HG02943 (cell line): ENCODE results near the gene SLC16A12.
"Not testable (repeated sequence)": the region's sequence is repeated elsewhere in the genome, so short reads cannot be mapped to it uniquely, and the experiment has no call there.

Experiments
- ATAC-seq: cut with Tn5 transposase; IDR thresholded peaks from one replicate; pipeline ENCODE4 v1.9.1; 2021; ENCODE audit warnings: mild to moderate bottlenecking, low read depth, moderate library complexity; ENCODE audit not compliant: unreplicated experiment

Gene SLC16A12

GRCh38 chr10:89475591-89475998, 59.8 kb downstream of the SLC16A12 start:
- no peak for ATAC-seq

GRCh38 chr10:89475125-89475524, 60.3 kb downstream of the SLC16A12 start:
- ATAC-seq = no peak

- no peak for ATAC-seq
These were observed 60.9 kb downstream of the SLC16A12 start for GRCh38 chr10:89474452-89474851.

GRCh38 chr10:89471110-89471809, 64.1 kb downstream of the SLC16A12 start:
- no peak for ATAC-seq

- no peak for ATAC-seq
These were observed 64.8 kb downstream of the SLC16A12 start for GRCh38 chr10:89470628-89471027.

- no peak for ATAC-seq
These were observed 65.9 kb downstream of the SLC16A12 start for GRCh38 chr10:89469517-89469916.

- no peak for ATAC-seq
These were observed 67.0 kb downstream of the SLC16A12 start for GRCh38 chr10:89468191-89468965.

GRCh38 chr10:89466599-89467035, 68.8 kb downstream of the SLC16A12 start:
- no peak for ATAC-seq

GRCh38 chr10:89465196-89465595, 70.2 kb downstream of the SLC16A12 start:
- no peak for ATAC-seq

GRCh38 chr10:89463846-89464537, 71.4 kb downstream of the SLC16A12 start:
- no peak for ATAC-seq

GRCh38 chr10:89458784-89459183, 76.6 kb downstream of the SLC16A12 start:
- ATAC-seq = no peak

- ATAC-seq = no peak
These were observed 77.1 kb downstream of the SLC16A12 start for GRCh38 chr10:89458291-89458690.

- ATAC-seq = no peak
These were observed 80.6 kb downstream of the SLC16A12 start for GRCh38 chr10:89454561-89455347.

- no peak for ATAC-seq
These were observed 83.2 kb downstream of the SLC16A12 start for GRCh38 chr10:89452193-89452592.

- ATAC-seq = no peak
These were observed 84.5 kb downstream of the SLC16A12 start for GRCh38 chr10:89450901-89451300.

- not testable (repeated sequence) for ATAC-seq
These were observed 90.6 kb downstream of the SLC16A12 start for GRCh38 chr10:89444819-89445218.

GRCh38 chr10:89442289-89442688, 93.1 kb downstream of the SLC16A12 start:
- ATAC-seq = no peak

- ATAC-seq = no peak
These were observed 95.0 kb downstream of the SLC16A12 start for GRCh38 chr10:89440226-89441009.

GRCh38 chr10:89438525-89438924, 96.9 kb downstream of the SLC16A12 start:
- ATAC-seq = no peak

GRCh38 chr10:89431977-89432376, 103.4 kb downstream of the SLC16A12 start:
- no peak for ATAC-seq
